Measurements from ENCODE around the gene GALK2. TPM values are rescaled to one million over a fixed set of nuclear protein-coding genes. Genes with fewer than 3 reads are reported as not detected.
"Not testable (repeated sequence)": the region's sequence is repeated elsewhere in the genome, so short reads cannot be mapped to it uniquely, and the experiment has no call there.

GALK2 gene
- total RNA-seq, 1 experiment from 2014 or later = 34.7 TPM

- no peak for DNase-seq (ENCODE audit: low spot score)
Measured at GRCh38 chr15:49331442-49331841, 161.4 kb downstream of the GALK2 start.

GRCh38 chr15:49331951-49332350, 161.9 kb downstream of the GALK2 start:
- no peak for DNase-seq (ENCODE audit: low spot score)

GRCh38 chr15:49339656-49340055, 169.6 kb downstream of the GALK2 start:
- DNase-seq (ENCODE audit: low spot score) = no peak

DNA sequence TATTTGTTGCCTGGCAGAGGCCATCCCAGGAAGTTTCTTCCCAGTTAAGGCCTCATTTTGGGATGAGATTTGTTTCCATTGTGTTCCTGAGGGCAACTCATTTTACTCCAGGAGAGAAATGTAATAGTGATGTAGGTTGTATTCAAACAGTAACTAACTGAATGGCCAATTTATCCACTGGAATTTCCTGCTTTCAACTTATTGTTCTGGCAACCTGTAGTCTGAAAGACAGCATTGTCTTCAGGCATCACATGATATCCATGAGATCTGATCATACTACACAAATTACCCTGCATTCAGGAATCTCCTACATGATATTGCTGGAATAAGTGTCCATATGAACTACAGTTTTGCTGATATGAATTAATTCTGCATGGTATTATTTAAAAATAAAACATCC, 173.5 kb downstream of the GALK2 start:
- DNase-seq (ENCODE audit: low spot score) = no peak

GRCh38 chr15:49354439-49354838, 184.4 kb downstream of the GALK2 start:
- not testable (repeated sequence) for DNase-seq (ENCODE audit: low spot score)

- no peak for DNase-seq (ENCODE audit: low spot score)
Measured at GRCh38 chr15:49361370-49361769, 191.3 kb downstream of the GALK2 start.

DNA sequence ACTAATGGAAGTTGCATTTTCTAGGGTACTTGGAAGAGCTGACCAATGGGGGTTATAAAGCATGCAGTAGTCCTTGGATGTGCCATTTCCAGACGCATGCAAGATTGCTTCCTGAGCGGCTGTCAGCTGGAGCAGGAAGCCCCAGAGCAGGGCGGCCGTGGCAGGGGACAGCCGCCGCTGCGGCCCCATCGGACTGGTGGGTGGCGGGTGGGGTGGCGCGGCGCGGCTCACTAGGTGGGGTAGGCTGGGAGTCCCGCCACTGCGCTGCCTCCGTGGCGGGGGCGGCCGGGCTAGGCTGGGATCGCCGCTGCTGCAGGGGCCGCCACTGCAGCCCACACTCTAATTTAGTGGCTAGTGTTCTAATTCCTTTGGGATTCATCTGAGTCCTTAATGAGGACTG, 196.4 kb downstream of the GALK2 start:
- DNase-seq (ENCODE audit: low spot score) = no peak

- DNase-seq (ENCODE audit: low spot score) = peak; percentile 54
Measured at GRCh38 chr15:49370782-49371181, 200.7 kb downstream of the GALK2 start.

DNA sequence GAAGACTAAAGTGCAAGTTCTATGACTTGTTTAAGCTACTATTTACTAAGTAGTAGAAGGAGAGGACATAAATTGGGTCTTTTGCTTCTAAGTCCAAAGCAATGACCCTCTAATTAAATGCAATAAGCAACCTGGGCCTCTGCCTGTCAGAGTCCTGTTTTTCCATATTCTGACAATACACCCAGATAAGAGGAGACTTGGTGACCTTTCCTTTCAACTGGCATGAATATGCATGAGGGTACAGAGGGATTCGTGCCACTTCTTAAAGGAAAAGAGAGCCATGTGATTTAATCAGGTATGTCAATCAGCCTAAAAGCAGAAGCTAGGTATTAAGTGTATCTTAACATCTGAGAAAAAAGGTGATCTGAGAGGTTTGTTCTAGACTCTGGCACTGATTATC, 202.3 kb downstream of the GALK2 start:
- no peak for DNase-seq (ENCODE audit: low spot score)

DNA sequence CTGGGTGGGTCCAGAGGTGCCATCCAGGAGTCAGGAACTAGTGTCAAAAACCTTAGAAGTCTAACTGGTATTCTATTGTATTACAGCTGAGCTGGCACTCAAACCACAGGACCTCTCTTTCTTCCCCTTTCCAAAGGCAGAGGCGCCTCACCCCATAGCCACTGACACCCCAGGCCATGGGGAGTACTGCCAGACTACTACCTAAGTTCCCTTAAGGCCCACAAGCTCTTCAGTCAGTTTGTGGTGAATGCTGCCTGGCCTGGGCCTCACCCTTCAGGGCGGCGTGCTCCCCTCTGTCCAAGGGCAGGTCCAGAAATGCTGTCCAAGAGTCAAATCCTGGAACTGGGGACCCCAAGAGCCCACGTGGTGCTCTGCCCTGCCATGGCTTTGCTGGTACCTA, 209.9 kb downstream of the GALK2 start:
- DNase-seq (ENCODE audit: low spot score) = no peak

DNA sequence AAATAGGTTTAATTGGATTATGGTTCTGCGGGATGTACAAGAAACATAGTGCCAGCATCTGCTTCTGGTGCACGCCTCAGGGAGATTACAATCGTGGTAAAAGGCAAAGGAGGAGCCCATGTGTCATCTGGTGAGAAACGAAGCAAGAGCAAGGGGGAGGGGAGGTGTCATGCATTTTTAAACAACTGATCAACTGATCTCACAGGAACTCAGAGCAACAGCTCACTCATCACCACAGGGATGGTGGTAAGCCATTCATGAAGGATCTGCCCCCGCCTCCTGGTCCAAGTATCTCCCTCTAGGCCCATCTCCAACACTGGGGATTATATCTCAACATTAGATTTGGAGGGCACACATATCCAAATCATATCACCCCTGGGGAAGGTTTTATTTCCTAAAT, 210.9 kb downstream of the GALK2 start:
- DNase-seq (ENCODE audit: low spot score) = no peak

Small RNA genes within 50 kb of the gene (small RNA-seq; reads per million reads assigned to genes)
- gene MIR4716 = not detected
- not detected for gene RF00019
- gene RN7SL307P = not detected

Other genes starting within 250 kb of the GALK2 start
- not detected in 2 replicates for gene SHC4, start 206.3 kb upstream of the GALK2 start, total RNA-seq (2014; rRNA removed; shearing (Covaris generic))
- 6.4 and 11.3 TPM in 2 replicates for gene SECISBP2L, start 123.8 kb upstream of the GALK2 start, total RNA-seq (2014; rRNA removed; shearing (Covaris generic))
- gene COPS2, start 14.6 kb upstream of the GALK2 start, total RNA-seq (2014; rRNA removed; shearing (Covaris generic)) = 17.0 and 17.6 TPM in 2 replicates